T-helper 17 cell (primary cell): ENCODE results near the gene EEF2. TPM values are rescaled to one million over a fixed set of nuclear protein-coding genes. Genes with fewer than 3 reads are reported as not detected.
A peak's percentile ranks its signal among the peaks of the same experiment; 100 is the strongest.
"Not testable (repeated sequence)": the region's sequence is repeated elsewhere in the genome, so short reads cannot be mapped to it uniquely, and the experiment has no call there.

Experiments used
- ATAC-seq: fragments of 150-1000 bp; cut with Tn5 transposase; 2 replicates; pipeline ENCODE4 v1.10.0; 2021; ENCODE audit warnings: mild to moderate bottlenecking, moderate library complexity
- DNase-seq, 3 donors: peaks; one replicate each; pipeline versions ENCODE4 v3.0.0 to v3.0.0-alpha.2; 2020 to 2021
- H3K9me3 ChIP-seq: one replicate; pipeline ENCODE4 v1.7.0; 2013; ENCODE audit warnings: low read length, mild to moderate bottlenecking; ENCODE audit not compliant: control insufficient read depth, poor library complexity, severe bottlenecking
- H3K27ac Mint-ChIP-seq: one replicate; pipeline ENCODE4 v1.8.0; 2022; ENCODE audit warnings: mild to moderate bottlenecking, moderate library complexity, mixed read lengths
- H3K27me3 Mint-ChIP-seq: one replicate; pipeline ENCODE4 v1.8.0; 2022; ENCODE audit warnings: mixed read lengths
- H3K36me3 Mint-ChIP-seq: one replicate; pipeline ENCODE4 v1.8.0; 2022; ENCODE audit warnings: low read depth, mixed read lengths
- H3K4me1 Mint-ChIP-seq: one replicate; pipeline ENCODE4 v1.8.0; 2022; ENCODE audit warnings: mild to moderate bottlenecking, mixed read lengths
- H3K4me3 Mint-ChIP-seq: one replicate; pipeline ENCODE4 v1.8.0; 2022; ENCODE audit warnings: mild to moderate bottlenecking, moderate library complexity, mixed read lengths
- total RNA-seq, 4 donors: library from RNA in 2 of 4; stranded (reverse) in 2 of 4; gene quantifications; one replicate each; pipeline ENCODE4 v1.2.3 and lab custom pipeline; 2022 to 2026

Gene EEF2
- total RNA-seq, 2 donors from 2014 or later = 2,788 to 2,859 TPM

GRCh38 chr19:3978145-3978544 lies 7.1 kb downstream of the EEF2 start:
- peaks cover 6% of the 10 kb centered on the region for H3K4me1 Mint-ChIP-seq
- H3K27me3 Mint-ChIP-seq = no peaks in the 10 kb centered on the region
- no peaks in the 10 kb centered on the region for H3K9me3 ChIP-seq
- peak overlapping the region; percentile 13 for H3K4me3 Mint-ChIP-seq
- DNase-seq (no peak), ATAC-seq (no peak)
- H3K27ac Mint-ChIP-seq = no peak overlapping the region
- H3K36me3 Mint-ChIP-seq = peaks cover 2% of the 10 kb centered on the region

- peak overlapping the region; percentile 56 for H3K27ac Mint-ChIP-seq
- H3K27me3 Mint-ChIP-seq = no peaks in the 10 kb centered on the region
- no peak for DNase-seq
- H3K36me3 Mint-ChIP-seq = peaks cover 2% of the 10 kb centered on the region
- H3K9me3 ChIP-seq = no peaks in the 10 kb centered on the region
- ATAC-seq = peak; percentile 8
- H3K4me3 Mint-ChIP-seq = peak overlapping the region; percentile 31
- H3K4me1 Mint-ChIP-seq = peaks cover 3% of the 10 kb centered on the region
These were observed 7.8 kb downstream of the EEF2 start for GRCh38 chr19:3977242-3978143.

- H3K9me3 ChIP-seq = no peaks in the 10 kb centered on the region
- no peaks in the 10 kb centered on the region for H3K27me3 Mint-ChIP-seq
- peak overlapping the region; percentile 31 for H3K4me3 Mint-ChIP-seq
- peaks cover 2% of the 10 kb centered on the region for H3K36me3 Mint-ChIP-seq
- ATAC-seq (peak; percentile 6), DNase-seq (no peak)
- peak overlapping the region; percentile 56 for H3K27ac Mint-ChIP-seq
- peaks cover 3% of the 10 kb centered on the region for H3K4me1 Mint-ChIP-seq
These were observed 8.6 kb downstream of the EEF2 start for GRCh38 chr19:3976495-3977241.

- ATAC-seq (no peak), DNase-seq (no peak)
- H3K27ac Mint-ChIP-seq = peak overlapping the region; percentile 47
- H3K27me3 Mint-ChIP-seq = no peaks in the 10 kb centered on the region
- H3K4me3 Mint-ChIP-seq = peak overlapping the region; percentile 52
- no peaks in the 10 kb centered on the region for H3K9me3 ChIP-seq
- H3K36me3 Mint-ChIP-seq = peaks cover 2% of the 10 kb centered on the region
- peaks cover 2% of the 10 kb centered on the region for H3K4me1 Mint-ChIP-seq
These were observed 9.6 kb downstream of the EEF2 start for GRCh38 chr19:3975637-3976087.

GRCh38 chr19:3975144-3975543 lies 10.1 kb downstream of the EEF2 start:
- H3K4me1 Mint-ChIP-seq = peaks cover 8% of the 10 kb centered on the region
- H3K36me3 Mint-ChIP-seq = peaks cover 2% of the 10 kb centered on the region
- H3K4me3 Mint-ChIP-seq = no peak overlapping the region
- no peaks in the 10 kb centered on the region for H3K27me3 Mint-ChIP-seq
- no peak for DNase-seq
- peak overlapping the region; percentile 47 for H3K27ac Mint-ChIP-seq
- no peak for ATAC-seq
- H3K9me3 ChIP-seq = no peaks in the 10 kb centered on the region

GRCh38 chr19:3970808-3971598 lies 14.3 kb downstream of the EEF2 start, which contains the start of gene DAPK3:
TSS of gene DAPK3 (minus strand) at chr19:3971099. CDS start at chr19:3969735, 1,364 bp downstream.
- no peaks in the 10 kb centered on the region for H3K9me3 ChIP-seq
- H3K27me3 Mint-ChIP-seq = no peaks in the 10 kb centered on the region
- H3K36me3 Mint-ChIP-seq = peaks cover 4% of the 10 kb centered on the region
- DNase-seq (peak; percentile 79 to 92 (median 85)), ATAC-seq (peak; percentile 92)
- peak within 1 kb of the TSS; percentile 94 for H3K4me3 Mint-ChIP-seq
- H3K27ac Mint-ChIP-seq = peak within 1 kb of the TSS; percentile 96
- peaks cover 19% of the 10 kb centered on the region for H3K4me1 Mint-ChIP-seq

- ATAC-seq (peak; percentile 11), DNase-seq (no peak)
- peaks cover 4% of the 10 kb centered on the region for H3K36me3 Mint-ChIP-seq
- peak overlapping the region; percentile 94 for H3K4me3 Mint-ChIP-seq
- no peaks in the 10 kb centered on the region for H3K9me3 ChIP-seq
- no peaks in the 10 kb centered on the region for H3K27me3 Mint-ChIP-seq
- peaks cover 19% of the 10 kb centered on the region for H3K4me1 Mint-ChIP-seq
- peak overlapping the region; percentile 96 for H3K27ac Mint-ChIP-seq
These were observed 14.9 kb downstream of the EEF2 start for GRCh38 chr19:3970313-3970807.

- H3K27ac Mint-ChIP-seq = peak overlapping the region; percentile 96
- no peaks in the 10 kb centered on the region for H3K9me3 ChIP-seq
- H3K4me1 Mint-ChIP-seq = peaks cover 19% of the 10 kb centered on the region
- H3K4me3 Mint-ChIP-seq = peak overlapping the region; percentile 94
- no peaks in the 10 kb centered on the region for H3K27me3 Mint-ChIP-seq
- ATAC-seq (no peak), DNase-seq (no peak)
- peaks cover 4% of the 10 kb centered on the region for H3K36me3 Mint-ChIP-seq
These were observed 15.6 kb downstream of the EEF2 start for GRCh38 chr19:3969435-3970312.

- H3K4me3 Mint-ChIP-seq = peak overlapping the region; percentile 94
- ATAC-seq = no peak
These were observed 16.5 kb downstream of the EEF2 start for GRCh38 chr19:3968556-3969434.

GRCh38 chr19:3967983-3968382 lies 17.3 kb downstream of the EEF2 start:
- DNase-seq, H3K36me3 Mint-ChIP-seq, H3K27me3 Mint-ChIP-seq, H3K4me3 Mint-ChIP-seq, ATAC-seq, H3K9me3 ChIP-seq: not testable (repeated sequence)
- peak overlapping the region; percentile 53 for H3K27ac Mint-ChIP-seq
- H3K4me1 Mint-ChIP-seq = peaks cover 19% of the 10 kb centered on the region

More at GRCh38 chr19:3968556-3969434, 16.5 kb downstream of the EEF2 start:
- no peak for DNase-seq
- Mint-ChIP-seq H3K4me1 (peaks cover 19% of the 10 kb centered on the region), H3K27ac (peak overlapping the region; percentile 96), H3K36me3 (peaks cover 4% of the 10 kb centered on the region), H3K27me3 (no peaks in the 10 kb centered on the region)
- H3K9me3 ChIP-seq = no peaks in the 10 kb centered on the region
